GM12865 (cell line): ENCODE measurements around the gene DGKI.

ENCODE experiments used
- DNase-seq: peaks from one replicate; pipeline ENCODE4 v3.0.0; 2010; ENCODE audit warnings: low read depth
- H3K4me3 ChIP-seq: 2 replicates; pipeline ENCODE4 v1.5.1; 2011; ENCODE audit warnings: mild to moderate bottlenecking, low read depth, low read length, control low read depth
- CTCF ChIP-seq: IDR thresholded peaks from 2 replicates; pipeline ENCODE4 v1.5.1; 2011; ENCODE audit warnings: low read length, control low read depth, low read depth, inconsistent platforms; ENCODE audit not compliant: insufficient read depth; ENCODE audit errors: missing control alignments

DGKI gene

GRCh38 chr7:137755846-137756651, 90.7 kb downstream of the DGKI start:
- DNase-seq = peak; percentile 2
- no peak overlapping the region for H3K4me3 ChIP-seq
- TF ChIP-seq CTCF = no peak

GRCh38 chr7:137755427-137755826, 91.3 kb downstream of the DGKI start:
- no peak overlapping the region for H3K4me3 ChIP-seq
- no peak for TF ChIP-seq CTCF
- peak; percentile 5 for DNase-seq

GRCh38 chr7:137753948-137754851, 92.6 kb downstream of the DGKI start:
- no peak overlapping the region for H3K4me3 ChIP-seq
- no peak for TF ChIP-seq CTCF
- peak; percentile 22 for DNase-seq

GRCh38 chr7:137753575-137753947, 93.2 kb downstream of the DGKI start:
- no peak for DNase-seq
- no peak for TF ChIP-seq CTCF
- H3K4me3 ChIP-seq = no peak overlapping the region

GRCh38 chr7:137753067-137753466, 93.7 kb downstream of the DGKI start:
- no peak overlapping the region for H3K4me3 ChIP-seq
- no peak for DNase-seq
- no peak for TF ChIP-seq CTCF

- TF ChIP-seq CTCF = no peak
Observed at GRCh38 chr7:137751361-137752009, 95.3 kb downstream of the DGKI start.

More at GRCh38 chr7:137751361-137752009, 95.3 kb downstream of the DGKI start:
- DNase-seq = no peak
- H3K4me3 ChIP-seq = no peak overlapping the region
